SK-N-SH (cell line): Measurements from ENCODE around the gene SETDB2. TPM values are rescaled to one million over a fixed set of nuclear protein-coding genes. Genes with fewer than 3 reads are reported as not detected.

ENCODE experiments used
- CTCF ChIA-PET: fragments of 300-600, 350-600 bp; formaldehyde crosslinking; extraction: SDS; loops from one replicate; lab custom pipeline; 2021; lab: Yijun Ruan, JAX
- POLR2A ChIA-PET: fragments of 350-600 bp; sonication (Branson Sonifier 250); formaldehyde crosslinking; extraction: SDS; loops from one replicate; lab custom pipeline; 2020; ENCODE audit warnings: antibody characterized with exemption, inconsistent platforms; lab: Yijun Ruan, JAX
- DNase-seq: peaks from one replicate; pipeline ENCODE4 v3.0.0; 2012
- H2AFZ ChIP-seq: fragments of 200-600 bp; sonication (generic); 2 replicates; pipeline ENCODE4 v1.8.1; 2016; ENCODE audit warnings: antibody characterized with exemption, mild to moderate bottlenecking, low read depth
- H3F3A ChIP-seq: fragments of 200-600 bp; sonication (generic); replicated peaks from 2 replicates; pipeline ENCODE3; 2016; ENCODE audit warnings: antibody characterized with exemption, mild to moderate bottlenecking; ENCODE audit not compliant: insufficient read depth
- H3K27ac ChIP-seq, 2 experiments: fragments of 200-500 bp in 1 of 2; fragments of 200-600 bp in 1 of 2; sonication (Bioruptor generic) in 1 of 2; sonication (generic), shearing (Covaris generic) in 1 of 2; 2 replicates each; pipeline versions ENCODE4 v1.5.1 to v1.6.1; 2014 to 2016; ENCODE audit warnings: low read depth in 2 of 2, inconsistent platforms in 1 of 2, low read length in 1 of 2, mild to moderate bottlenecking in 1 of 2, mixed read lengths in 1 of 2
- H3K27me3 ChIP-seq: fragments of 200-600 bp; sonication (generic), shearing (Covaris generic); 2 replicates; pipeline ENCODE4 v1.6.1; 2016; ENCODE audit warnings: mixed run types; ENCODE audit not compliant: insufficient read depth
- H3K36me3 ChIP-seq, 2 experiments: fragments of 200-500 bp in 1 of 2; fragments of 200-600 bp in 1 of 2; sonication (Bioruptor generic) in 1 of 2; sonication (generic) in 1 of 2; replicated peaks in 1 of 2; 2 replicates each; pipeline versions ENCODE3 to v1.5.1; 2014 to 2016; ENCODE audit warnings: low read length in 1 of 2, mild to moderate bottlenecking in 1 of 2; ENCODE audit not compliant: insufficient read depth in 2 of 2, control insufficient read depth in 1 of 2
- H3K4me1 ChIP-seq, 2 experiments: fragments of 200-500 bp in 1 of 2; fragments of 200-600 bp in 1 of 2; sonication (Bioruptor generic) in 1 of 2; sonication (generic), shearing (Covaris generic) in 1 of 2; 2 replicates each; pipeline versions ENCODE4 v1.5.1 to v1.6.1; 2014 to 2016; ENCODE audit warnings: low read depth in 1 of 2, low read length in 1 of 2, mixed run types in 1 of 2; ENCODE audit not compliant: insufficient read depth in 2 of 2, control insufficient read depth in 1 of 2
- H3K4me2 ChIP-seq: fragments of 200-600 bp; sonication (generic), shearing (Covaris generic); 2 replicates; pipeline ENCODE4 v1.6.1; 2017; ENCODE audit warnings: mixed run types
- H3K4me3 ChIP-seq, 2 experiments: fragments of 200-500 bp in 1 of 2; fragments of 200-600 bp in 1 of 2; sonication (Bioruptor generic) in 1 of 2; sonication (generic), shearing (Covaris generic) in 1 of 2; 2 replicates each; pipeline versions ENCODE4 v1.5.1 to v1.8.1; 2014 to 2016; ENCODE audit warnings: low read depth in 2 of 2, inconsistent platforms in 1 of 2, low read length in 1 of 2, mild to moderate bottlenecking in 1 of 2, mixed read lengths in 1 of 2, moderate library complexity in 1 of 2
- H3K79me2 ChIP-seq: fragments of 200-600 bp; sonication (generic); 2 replicates; pipeline ENCODE4 v1.8.1; 2017; ENCODE audit warnings: mild to moderate bottlenecking; ENCODE audit not compliant: insufficient read depth
- H3K9ac ChIP-seq: fragments of 200-600 bp; sonication (generic); 2 replicates; pipeline ENCODE4 v1.6.1; 2017; ENCODE audit warnings: mixed run types
- H3K9me2 ChIP-seq: fragments of 200-600 bp; sonication (generic); 2 replicates; pipeline ENCODE4 v1.6.1; 2017; ENCODE audit warnings: mixed run types
- H3K9me3 ChIP-seq: fragments of 200-600 bp; sonication (generic); 2 replicates; pipeline ENCODE4 v1.6.1; 2017; ENCODE audit warnings: mixed run types, mild to moderate bottlenecking, moderate library complexity
- H4K20me1 ChIP-seq: fragments of 200-600 bp; sonication (generic); 2 replicates; pipeline ENCODE4 v1.6.1; 2017; ENCODE audit warnings: mild to moderate bottlenecking, mixed run types; ENCODE audit not compliant: insufficient read depth
- CHD2 ChIP-seq: fragments of 150-350 bp; IDR thresholded peaks from 2 replicates; pipeline ENCODE4 v1.6.1; 2018; ENCODE audit warnings: low read length; ENCODE audit not compliant: partially characterized antibody
- EP300 ChIP-seq, 2 experiments: IDR thresholded peaks; 2 replicates each; pipeline versions ENCODE4 v1.4.0 to v1.6.1; 2012; ENCODE audit warnings: borderline replicate concordance in 1 of 2, low read depth in 1 of 2, low read length in 1 of 2
- FOSL2 ChIP-seq: IDR thresholded peaks from 2 replicates; pipeline ENCODE4 v1.4.0; 2012; ENCODE audit warnings: low read depth, mild to moderate bottlenecking, moderate library complexity, borderline replicate concordance
- FOXM1 ChIP-seq: IDR thresholded peaks from 2 replicates; pipeline ENCODE4 v1.4.0; 2012; ENCODE audit warnings: low read depth, mild to moderate bottlenecking
- IRF3 ChIP-seq: fragments of 150-350 bp; IDR thresholded peaks from 2 replicates; pipeline ENCODE4 v1.6.1; 2016; ENCODE audit warnings: mild to moderate bottlenecking, low read depth, low read length
- JUND ChIP-seq: IDR thresholded peaks from 2 replicates; pipeline ENCODE4 v1.4.0; 2012
- RFX5 ChIP-seq: IDR thresholded peaks from 2 replicates; pipeline ENCODE4 v1.6.1; 2012; ENCODE audit warnings: mild to moderate bottlenecking, improper control_type of control experiment, low read length
- RXRA ChIP-seq: IDR thresholded peaks from 2 replicates; pipeline ENCODE4 v1.4.0; 2012; ENCODE audit warnings: low read depth, mild to moderate bottlenecking, borderline replicate concordance
- SIN3A ChIP-seq: IDR thresholded peaks from 2 replicates; pipeline ENCODE4 v1.6.1; 2012; ENCODE audit warnings: low read depth, mild to moderate bottlenecking, low read length, moderate library complexity, borderline replicate concordance
- TCF12 ChIP-seq: IDR thresholded peaks from 2 replicates; pipeline ENCODE4 v1.4.0; 2012
- TEAD4 ChIP-seq: IDR thresholded peaks from 2 replicates; pipeline ENCODE4 v1.4.0; 2012; ENCODE audit warnings: mild to moderate bottlenecking, borderline replicate concordance; ENCODE audit not compliant: insufficient read depth
- YY1 ChIP-seq: IDR thresholded peaks from 2 replicates; pipeline ENCODE4 v1.4.0; 2012; ENCODE audit warnings: low read depth, mild to moderate bottlenecking
- WGBS: methylation state at CpG from one replicate; pipeline ENCODE4 v1.1.6; 2017; ENCODE audit warnings: low lambda C conversion rate; 5-methylcytosine and 5-hydroxymethylcytosine counted together
- polyA plus RNA-seq, 3 experiments: library from polyadenylated mRNA; depleted of rRNA; stranded (reverse); fragments of >200 nt; gene quantifications; 2 replicates each; pipeline ENCODE4 v1.2.3, GENCODE V29; 2012
- TF ChIP-seq, protein P1 (sequence below): IDR thresholded peaks from 2 replicates; pipeline ENCODE4 v1.4.0; 2012; ENCODE audit warnings: low read depth

The SETDB2 gene
- polyA plus RNA-seq, 1 of the 3 experiments (the other 2 are of a cell fraction), result 1.9 TPM

DNA sequence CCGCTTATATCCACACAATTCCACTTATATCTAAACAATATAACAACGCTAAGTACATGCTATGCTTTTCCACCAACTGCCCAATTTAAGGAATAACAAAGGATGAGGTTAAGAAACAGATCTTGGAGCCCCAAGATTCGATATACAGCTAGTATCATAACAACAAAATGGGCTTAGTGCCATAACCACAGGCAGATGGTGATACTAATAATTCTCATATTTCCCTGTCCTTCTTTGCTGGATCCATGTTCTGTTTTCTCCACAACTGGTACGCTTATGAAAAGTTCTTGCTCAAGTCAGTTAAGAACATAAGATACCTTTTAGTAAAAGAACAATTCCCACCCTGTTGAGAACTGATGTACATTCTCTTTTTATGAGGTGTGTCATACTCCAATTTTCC lies 34.1 kb upstream of the SETDB2 start:
- no peak overlapping the region for H2AFZ ChIP-seq
- no peak for DNase-seq
- ChIA-PET POLR2A (no interaction called here), CTCF (no interaction called here)
- H3K27ac ChIP-seq, result no peak overlapping the region
- H3K9me2 ChIP-seq, result no peaks in the 10 kb centered on the region
- H3K27me3 ChIP-seq, result no peaks in the 10 kb centered on the region
- no peak overlapping the region for H3K9ac ChIP-seq
- no peaks in the 10 kb centered on the region for H3K36me3 ChIP-seq
- H3F3A ChIP-seq, result no peaks in the 10 kb centered on the region
- no peak overlapping the region for H3K4me2 ChIP-seq
- 85% methylated on average over 4 of the region's 4 CpGs for WGBS
- TF ChIP-seq SIN3A, result no peak
- TF ChIP-seq TCF12, result no peak
- TF ChIP-seq RXRA, result no peak
- no peak for TF ChIP-seq YY1
- no peak for TF ChIP-seq IRF3
- no peak for TF ChIP-seq JUND
- H4K20me1 ChIP-seq, result no peaks in the 10 kb centered on the region
- no peaks in the 10 kb centered on the region for H3K79me2 ChIP-seq
- H3K4me3 ChIP-seq, result no peak overlapping the region
- H3K9me3 ChIP-seq, result peaks cover under 1% of the 10 kb centered on the region; the same call in 1 of the 2 replicates
- H3K4me1 ChIP-seq, result no peaks in the 10 kb centered on the region

DNA sequence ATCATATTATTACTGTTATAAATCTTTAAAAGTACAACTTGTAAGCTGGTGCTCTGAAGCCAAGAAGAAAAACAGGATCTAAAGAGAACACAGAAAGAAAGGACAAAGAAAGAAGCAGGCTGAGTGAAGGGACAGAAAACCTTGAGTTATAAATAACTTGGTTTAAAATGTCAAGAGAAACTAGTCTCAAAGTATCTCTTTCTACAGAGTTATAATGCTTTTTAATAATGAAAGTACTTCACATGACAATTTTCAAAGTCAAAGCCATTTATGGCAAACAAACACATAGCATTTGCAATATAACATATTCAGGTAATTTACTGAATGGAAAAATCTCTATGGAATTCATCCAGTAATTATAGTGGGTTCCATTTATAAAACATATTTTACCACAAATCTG lies 33.6 kb upstream of the SETDB2 start:
- ChIA-PET POLR2A (no interaction called here), CTCF (no interaction called here)
- Histone ChIP-seq H3K9ac (no peak overlapping the region), H3K9me2 (no peaks in the 10 kb centered on the region), H2AFZ (no peak overlapping the region), H3K4me3 (no peak overlapping the region), H3K4me1 (no peaks in the 10 kb centered on the region), H3K27ac (no peak overlapping the region), H4K20me1 (no peaks in the 10 kb centered on the region), H3K79me2 (no peaks in the 10 kb centered on the region), H3F3A (no peaks in the 10 kb centered on the region), H3K9me3 (no peaks in the 10 kb centered on the region), H3K27me3 (no peaks in the 10 kb centered on the region), H3K4me2 (no peak overlapping the region), H3K36me3 (no peaks in the 10 kb centered on the region)
- TF ChIP-seq FOSL2 (no peak), FOXM1 (no peak), EP300 (IDR thresholded peaks at IDR 0.05; ENCODE audit: borderline replicate concordance in 1 of 2, low read depth in 1 of 2, low read length in 1 of 2) (no peak), TEAD4 (no peak), CHD2 (no peak), RFX5 (no peak), IRF3 (no peak)
- TF ChIP-seq, protein P1, sequence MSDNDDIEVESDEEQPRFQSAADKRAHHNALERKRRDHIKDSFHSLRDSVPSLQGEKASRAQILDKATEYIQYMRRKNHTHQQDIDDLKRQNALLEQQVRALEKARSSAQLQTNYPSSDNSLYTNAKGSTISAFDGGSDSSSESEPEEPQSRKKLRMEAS, result no peak
- no peak for DNase-seq
